Liver (tissue), 9 donors: ENCODE data around the gene SPN. TPM values are rescaled to one million over a fixed set of nuclear protein-coding genes. Genes with fewer than 3 reads are reported as not detected.

Experiments
- DNase-seq: peaks from one replicate; pipeline ENCODE4 v3.0.0-alpha.2; 2017; ENCODE audit warnings: low spot score
- H3K27ac ChIP-seq, 2 donors: one replicate each; pipeline ENCODE4 v1.7.0; 2013; ENCODE audit warnings: inconsistent platforms in 2 of 2, low read length in 2 of 2, control low read depth in 1 of 2, low read depth in 1 of 2, mild to moderate bottlenecking in 1 of 2
- H3K27me3 ChIP-seq, 4 donors: one replicate each; pipeline versions ENCODE4 v1.6.1 to v1.7.0; 2013; ENCODE audit warnings: low read length in 3 of 4, inconsistent platforms in 1 of 4, mild to moderate bottlenecking in 1 of 4, moderate library complexity in 1 of 4; ENCODE audit not compliant: control insufficient read depth in 4 of 4, insufficient read depth in 4 of 4
- H3K36me3 ChIP-seq, 4 donors: one replicate each; pipeline versions ENCODE4 v1.6.1 to v1.7.0; 2013; ENCODE audit warnings: low read length in 3 of 4, mild to moderate bottlenecking in 3 of 4, low read depth in 1 of 4, moderate library complexity in 1 of 4; ENCODE audit not compliant: control insufficient read depth in 4 of 4, insufficient read depth in 3 of 4
- H3K4me1 ChIP-seq, 4 donors: one replicate each; pipeline versions ENCODE4 v1.6.1 to v1.7.0; 2013; ENCODE audit warnings: low read length in 3 of 4, mild to moderate bottlenecking in 3 of 4, moderate library complexity in 1 of 4; ENCODE audit not compliant: control insufficient read depth in 4 of 4, insufficient read depth in 4 of 4
- H3K4me3 ChIP-seq, 3 donors: one replicate each; pipeline versions ENCODE4 v1.6.1 to v1.7.0; 2013; ENCODE audit warnings: low read length in 3 of 3, control low read depth in 1 of 3, low read depth in 1 of 3, mild to moderate bottlenecking in 1 of 3
- H3K9ac ChIP-seq, 2 donors: one replicate each; pipeline ENCODE4 v1.7.0; 2013; ENCODE audit warnings: low read length in 2 of 2, mild to moderate bottlenecking in 2 of 2, moderate library complexity in 2 of 2, control low read depth in 1 of 2, low read depth in 1 of 2
- H3K9me3 ChIP-seq, 4 donors: one replicate each; pipeline versions ENCODE4 v1.6.1 to v1.7.0; 2013; ENCODE audit warnings: low read length in 3 of 4; ENCODE audit not compliant: control insufficient read depth in 4 of 4
- EGR1 ChIP-seq, 2 donors: IDR thresholded peaks; 2 replicates each; pipeline ENCODE4 v1.6.1; 2016 to 2018; ENCODE audit warnings: antibody characterized with exemption in 2 of 2, low read depth in 2 of 2
- FOXA1 ChIP-seq: IDR thresholded peaks from 2 replicates; pipeline ENCODE4 v1.6.1; 2016; ENCODE audit warnings: antibody characterized with exemption
- FOXA2 ChIP-seq: IDR thresholded peaks from 2 replicates; pipeline ENCODE4 v1.6.1; 2016; ENCODE audit warnings: antibody characterized with exemption
- GABPA ChIP-seq, 2 donors: IDR thresholded peaks in 1 of 2; conservative IDR thresholded peaks in 1 of 2; 2 replicates each; pipeline ENCODE4 v1.6.1; 2016; ENCODE audit warnings: antibody characterized with exemption in 2 of 2, mild to moderate bottlenecking in 1 of 2, moderate library complexity in 1 of 2
- HNF4A ChIP-seq, 2 donors: conservative IDR thresholded peaks; 2 replicates each; pipeline ENCODE4 v1.6.1; 2016; ENCODE audit warnings: antibody characterized with exemption in 2 of 2, mild to moderate bottlenecking in 2 of 2
- HNF4G ChIP-seq: IDR thresholded peaks from 2 replicates; pipeline ENCODE4 v1.6.1; 2016; ENCODE audit warnings: antibody characterized with exemption
- JUND ChIP-seq, 2 donors: IDR thresholded peaks; 2 replicates each; pipeline ENCODE4 v1.6.1; 2016; ENCODE audit warnings: antibody characterized with exemption in 2 of 2
- NR2F2 ChIP-seq: IDR thresholded peaks from 2 replicates; pipeline ENCODE4 v1.6.1; 2016; ENCODE audit warnings: antibody characterized with exemption
- RAD21 ChIP-seq, 2 donors: IDR thresholded peaks; 2 replicates each; pipeline ENCODE4 v1.6.1; 2016; ENCODE audit warnings: antibody characterized with exemption in 2 of 2, mild to moderate bottlenecking in 2 of 2
- RXRA ChIP-seq, 2 donors: IDR thresholded peaks; 2 replicates each; pipeline ENCODE4 v1.6.1; 2017 to 2018; ENCODE audit warnings: antibody characterized with exemption in 2 of 2, mild to moderate bottlenecking in 1 of 2
- SP1 ChIP-seq: IDR thresholded peaks from 2 replicates; pipeline ENCODE4 v1.6.1; 2018; ENCODE audit warnings: antibody characterized with exemption, mild to moderate bottlenecking
- TAF1 ChIP-seq: conservative IDR thresholded peaks from 2 replicates; pipeline ENCODE4 v1.6.1; 2016; ENCODE audit warnings: antibody characterized with exemption, mild to moderate bottlenecking
- YY1 ChIP-seq: IDR thresholded peaks from 2 replicates; pipeline ENCODE4 v1.6.1; 2016; ENCODE audit warnings: antibody characterized with exemption, mild to moderate bottlenecking
- WGBS: extraction: QIAGEN DNeasy Blood & Tissue Kit; methylation state at CpG from one replicate; pipeline ENCODE4 v1.1.7; 2013; 5-methylcytosine and 5-hydroxymethylcytosine counted together
- polyA plus RNA-seq, 2 donors: library from polyadenylated mRNA; stranded (reverse) in 1 of 2; unstranded in 1 of 2; fragments of 200-250 nt in 1 of 2; fragments of >200 nt in 1 of 2; fragmentation: Nextera tagmentation in 1 of 2; extraction: Ambion mirVana in 1 of 2; gene quantifications; one replicate each; pipeline versions ENCODE4 v1.2.1 to v1.2.3, GENCODE V29; 2013 to 2015
- total RNA-seq, 2 donors: library from RNA; depleted of rRNA; stranded (reverse); fragments of >200 nt; gene quantifications; one replicate each; pipeline ENCODE4 v1.2.3, GENCODE V29; 2014
- TF ChIP-seq, protein P1 (sequence below): IDR thresholded peaks from 2 replicates; pipeline ENCODE4 v1.6.1; 2016; ENCODE audit warnings: antibody characterized with exemption
- TF ChIP-seq, protein P2 (sequence below): IDR thresholded peaks from 2 replicates; pipeline ENCODE4 v1.6.1; 2016; ENCODE audit warnings: antibody characterized with exemption
- TF ChIP-seq, protein P3 (sequence below): fragments of 150-350 bp; IDR thresholded peaks from 2 replicates; pipeline ENCODE4 v1.5.1; 2017; ENCODE audit warnings: improper control_type of control experiment, low read depth, low read length; ENCODE audit not compliant: missing input control
- TF ChIP-seq, protein P4 (sequence below): IDR thresholded peaks from 2 replicates; pipeline ENCODE4 v1.6.1; 2016; ENCODE audit warnings: antibody characterized with exemption, mild to moderate bottlenecking
- TF ChIP-seq, protein P5 (sequence below): IDR thresholded peaks from 2 replicates; pipeline ENCODE4 v1.6.1; 2016; ENCODE audit warnings: antibody characterized with exemption
- donor health status: healthy.
- donor health status: healthy.
- donor health status: healthy.
- donor health status: healthy.
- donor health status: healthy.

The SPN gene
- total and polyA plus RNA-seq, 4 donors: 0.85 to 31.2 (median 0.91) TPM

DNA sequence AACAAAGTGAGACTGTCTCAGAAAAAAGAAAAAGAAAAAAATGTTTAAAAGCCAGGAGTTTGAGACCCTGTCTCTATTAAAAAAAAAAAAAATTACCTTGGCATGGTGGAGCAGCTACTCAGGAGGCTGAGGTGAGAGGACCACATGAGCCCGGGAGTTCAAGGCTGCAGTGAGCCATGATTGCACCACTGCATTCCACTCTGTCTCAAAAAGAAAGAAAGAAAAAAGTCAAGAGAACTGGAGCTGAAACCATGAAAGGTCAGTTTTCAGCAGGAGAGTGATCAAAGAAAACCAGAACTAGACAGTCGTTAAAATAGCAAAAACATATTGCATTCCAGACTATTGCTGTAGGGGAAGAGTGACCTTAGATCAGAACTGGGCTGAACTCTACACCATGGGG, 24.7 kb downstream of the SPN start:
- TF ChIP-seq, protein P1, sequence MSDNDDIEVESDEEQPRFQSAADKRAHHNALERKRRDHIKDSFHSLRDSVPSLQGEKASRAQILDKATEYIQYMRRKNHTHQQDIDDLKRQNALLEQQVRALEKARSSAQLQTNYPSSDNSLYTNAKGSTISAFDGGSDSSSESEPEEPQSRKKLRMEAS: no peak
- TF ChIP-seq JUND (IDR thresholded peaks at IDR 0.05) (no peak), TAF1 (no peak), NR2F2 (no peak), HNF4A (conservative IDR thresholded peaks at IDR 0.05) (no peak), YY1 (no peak), FOXA1 (no peak), RXRA (IDR thresholded peaks at IDR 0.05) (no peak)
- TF ChIP-seq, protein P2, sequence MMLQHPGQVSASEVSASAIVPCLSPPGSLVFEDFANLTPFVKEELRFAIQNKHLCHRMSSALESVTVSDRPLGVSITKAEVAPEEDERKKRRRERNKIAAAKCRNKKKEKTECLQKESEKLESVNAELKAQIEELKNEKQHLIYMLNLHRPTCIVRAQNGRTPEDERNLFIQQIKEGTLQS: no peak
- TF ChIP-seq, protein P3, sequence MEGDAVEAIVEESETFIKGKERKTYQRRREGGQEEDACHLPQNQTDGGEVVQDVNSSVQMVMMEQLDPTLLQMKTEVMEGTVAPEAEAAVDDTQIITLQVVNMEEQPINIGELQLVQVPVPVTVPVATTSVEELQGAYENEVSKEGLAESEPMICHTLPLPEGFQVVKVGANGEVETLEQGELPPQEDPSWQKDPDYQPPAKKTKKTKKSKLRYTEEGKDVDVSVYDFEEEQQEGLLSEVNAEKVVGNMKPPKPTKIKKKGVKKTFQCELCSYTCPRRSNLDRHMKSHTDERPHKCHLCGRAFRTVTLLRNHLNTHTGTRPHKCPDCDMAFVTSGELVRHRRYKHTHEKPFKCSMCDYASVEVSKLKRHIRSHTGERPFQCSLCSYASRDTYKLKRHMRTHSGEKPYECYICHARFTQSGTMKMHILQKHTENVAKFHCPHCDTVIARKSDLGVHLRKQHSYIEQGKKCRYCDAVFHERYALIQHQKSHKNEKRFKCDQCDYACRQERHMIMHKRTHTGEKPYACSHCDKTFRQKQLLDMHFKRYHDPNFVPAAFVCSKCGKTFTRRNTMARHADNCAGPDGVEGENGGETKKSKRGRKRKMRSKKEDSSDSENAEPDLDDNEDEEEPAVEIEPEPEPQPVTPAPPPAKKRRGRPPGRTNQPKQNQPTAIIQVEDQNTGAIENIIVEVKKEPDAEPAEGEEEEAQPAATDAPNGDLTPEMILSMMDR: no peak
- no peak overlapping the region for H3K27ac ChIP-seq
- WGBS: 62% methylated on average over 2 of the region's 2 CpGs

DNA sequence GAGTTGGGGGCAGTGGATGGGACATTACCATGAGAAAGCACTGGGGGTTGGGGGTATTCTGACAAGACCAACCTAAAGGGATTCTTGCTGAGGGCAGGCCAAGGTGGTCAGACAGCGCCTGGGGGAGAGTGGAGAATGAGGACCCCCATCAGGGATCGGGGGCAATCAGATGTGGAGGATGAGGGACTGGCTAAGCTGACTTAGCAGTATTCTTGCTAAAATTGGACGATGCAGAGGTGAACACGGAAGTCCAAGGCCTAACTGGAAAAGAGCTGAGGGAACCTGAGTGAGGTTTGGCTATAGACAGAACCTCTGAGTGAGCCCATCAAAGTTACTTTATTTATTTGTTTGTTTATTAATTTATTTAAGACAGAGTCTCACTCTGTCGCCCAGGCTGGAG, 25.1 kb downstream of the SPN start:
- no peak overlapping the region for H3K4me3 ChIP-seq
- TF ChIP-seq RAD21 (IDR thresholded peaks at IDR 0.05) (no peak), EGR1 (IDR thresholded peaks at IDR 0.05; ENCODE audit: low read depth in 2 of 2) (no peak), JUND (IDR thresholded peaks at IDR 0.05) (no peak), FOXA2 (no peak), YY1 (no peak), GABPA (IDR thresholded peaks at IDR 0.05 in 1 of 2, conservative IDR thresholded peaks at IDR 0.05 in 1 of 2) (no peak), HNF4G (no peak), FOXA1 (no peak), RXRA (IDR thresholded peaks at IDR 0.05) (no peak), SP1 (no peak), HNF4A (conservative IDR thresholded peaks at IDR 0.05) (no peak), TAF1 (no peak)
- TF ChIP-seq, protein P1: no peak
- TF ChIP-seq, protein P4, sequence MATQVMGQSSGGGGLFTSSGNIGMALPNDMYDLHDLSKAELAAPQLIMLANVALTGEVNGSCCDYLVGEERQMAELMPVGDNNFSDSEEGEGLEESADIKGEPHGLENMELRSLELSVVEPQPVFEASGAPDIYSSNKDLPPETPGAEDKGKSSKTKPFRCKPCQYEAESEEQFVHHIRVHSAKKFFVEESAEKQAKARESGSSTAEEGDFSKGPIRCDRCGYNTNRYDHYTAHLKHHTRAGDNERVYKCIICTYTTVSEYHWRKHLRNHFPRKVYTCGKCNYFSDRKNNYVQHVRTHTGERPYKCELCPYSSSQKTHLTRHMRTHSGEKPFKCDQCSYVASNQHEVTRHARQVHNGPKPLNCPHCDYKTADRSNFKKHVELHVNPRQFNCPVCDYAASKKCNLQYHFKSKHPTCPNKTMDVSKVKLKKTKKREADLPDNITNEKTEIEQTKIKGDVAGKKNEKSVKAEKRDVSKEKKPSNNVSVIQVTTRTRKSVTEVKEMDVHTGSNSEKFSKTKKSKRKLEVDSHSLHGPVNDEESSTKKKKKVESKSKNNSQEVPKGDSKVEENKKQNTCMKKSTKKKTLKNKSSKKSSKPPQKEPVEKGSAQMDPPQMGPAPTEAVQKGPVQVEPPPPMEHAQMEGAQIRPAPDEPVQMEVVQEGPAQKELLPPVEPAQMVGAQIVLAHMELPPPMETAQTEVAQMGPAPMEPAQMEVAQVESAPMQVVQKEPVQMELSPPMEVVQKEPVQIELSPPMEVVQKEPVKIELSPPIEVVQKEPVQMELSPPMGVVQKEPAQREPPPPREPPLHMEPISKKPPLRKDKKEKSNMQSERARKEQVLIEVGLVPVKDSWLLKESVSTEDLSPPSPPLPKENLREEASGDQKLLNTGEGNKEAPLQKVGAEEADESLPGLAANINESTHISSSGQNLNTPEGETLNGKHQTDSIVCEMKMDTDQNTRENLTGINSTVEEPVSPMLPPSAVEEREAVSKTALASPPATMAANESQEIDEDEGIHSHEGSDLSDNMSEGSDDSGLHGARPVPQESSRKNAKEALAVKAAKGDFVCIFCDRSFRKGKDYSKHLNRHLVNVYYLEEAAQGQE: no peak
- TF ChIP-seq, protein P5, sequence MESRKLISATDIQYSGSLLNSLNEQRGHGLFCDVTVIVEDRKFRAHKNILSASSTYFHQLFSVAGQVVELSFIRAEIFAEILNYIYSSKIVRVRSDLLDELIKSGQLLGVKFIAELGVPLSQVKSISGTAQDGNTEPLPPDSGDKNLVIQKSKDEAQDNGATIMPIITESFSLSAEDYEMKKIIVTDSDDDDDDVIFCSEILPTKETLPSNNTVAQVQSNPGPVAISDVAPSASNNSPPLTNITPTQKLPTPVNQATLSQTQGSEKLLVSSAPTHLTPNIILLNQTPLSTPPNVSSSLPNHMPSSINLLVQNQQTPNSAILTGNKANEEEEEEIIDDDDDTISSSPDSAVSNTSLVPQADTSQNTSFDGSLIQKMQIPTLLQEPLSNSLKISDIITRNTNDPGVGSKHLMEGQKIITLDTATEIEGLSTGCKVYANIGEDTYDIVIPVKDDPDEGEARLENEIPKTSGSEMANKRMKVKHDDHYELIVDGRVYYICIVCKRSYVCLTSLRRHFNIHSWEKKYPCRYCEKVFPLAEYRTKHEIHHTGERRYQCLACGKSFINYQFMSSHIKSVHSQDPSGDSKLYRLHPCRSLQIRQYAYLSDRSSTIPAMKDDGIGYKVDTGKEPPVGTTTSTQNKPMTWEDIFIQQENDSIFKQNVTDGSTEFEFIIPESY: no peak
- TF ChIP-seq, protein P3: no peak
- no peak for DNase-seq
- H3K9me3 ChIP-seq: no peaks in the 10 kb centered on the region
- H3K9ac ChIP-seq: no peak overlapping the region
- H3K4me1 ChIP-seq: peaks cover 0 to 9% (median 6%) of the 10 kb centered on the region in 4 donors
- WGBS: 93% methylated on average over 5 of the region's 5 CpGs
- H3K27me3 ChIP-seq: no peaks in the 10 kb centered on the region
- H3K27ac ChIP-seq: no peak overlapping the region
- peaks cover 0 to 4% (median 0%) of the 10 kb centered on the region in 4 donors for H3K36me3 ChIP-seq

More for the DNA sequence above, 24.7 kb downstream of the SPN start:
- Histone ChIP-seq H3K36me3 (peaks cover 0 to 4% (median 0%) of the 10 kb centered on the region in 4 donors), H3K4me1 (peaks cover 0 to 9% (median 6%) of the 10 kb centered on the region in 4 donors), H3K9me3 (no peaks in the 10 kb centered on the region), H3K9ac (no peak overlapping the region), H3K4me3 (no peak overlapping the region), H3K27me3 (no peaks in the 10 kb centered on the region)
- DNase-seq: no peak
